Measurements from ENCODE around the gene TEC. TPM values are rescaled to one million over a fixed set of nuclear protein-coding genes. Genes with fewer than 3 reads are reported as not detected.
A peak's percentile ranks its signal among the peaks of the same experiment; 100 is the strongest.

Gene TEC
- total RNA-seq, 1 donor from 2014 or later = 1.6 TPM

- no peak for DNase-seq (ENCODE audit: low spot score in 2 of 2)
- FAIRE-seq = no peak
These were observed 872 bp upstream of the TEC start for GRCh38 chr4:48270523-48270897.

- FAIRE-seq (no peak), DNase-seq (ENCODE audit: low spot score in 2 of 2) (peak; percentile 77 to 92)
These were observed 354 bp upstream of the TEC start for GRCh38 chr4:48269861-48270522.

DNA sequence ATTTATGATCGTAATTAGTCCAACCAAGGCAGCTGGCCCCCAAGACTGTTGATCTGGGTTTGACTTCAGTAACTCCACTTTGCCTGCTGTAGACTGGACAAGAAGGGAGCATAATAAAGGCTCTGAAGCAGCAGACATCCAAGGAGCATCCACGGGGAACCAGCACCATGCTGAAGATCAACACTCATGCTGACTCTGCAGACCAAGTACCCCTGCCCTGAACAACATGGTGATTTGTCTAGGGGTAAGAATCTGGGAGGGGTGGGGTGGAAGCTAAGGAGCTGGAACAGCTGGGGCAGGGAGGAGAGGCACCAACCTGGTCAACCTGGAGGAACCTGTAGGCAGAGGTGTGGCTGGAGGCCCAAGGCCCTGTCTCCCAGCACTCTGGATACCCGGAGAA is 2.1 kb downstream of the TEC start:
- DNase-seq (ENCODE audit: low spot score in 2 of 2) (no peak), FAIRE-seq (no peak)

GRCh38 chr4:48266781-48267180 is 2.9 kb downstream of the TEC start:
- DNase-seq (ENCODE audit: low spot score in 2 of 2) = no peak
- no peak for FAIRE-seq

- DNase-seq (ENCODE audit: low spot score in 2 of 2) (no peak), FAIRE-seq (no peak)
These were observed 6.7 kb downstream of the TEC start for GRCh38 chr4:48262926-48263325.

GRCh38 chr4:48262484-48262883 is 7.2 kb downstream of the TEC start:
- no peak for DNase-seq (ENCODE audit: low spot score in 2 of 2)
- FAIRE-seq = no peak

DNA sequence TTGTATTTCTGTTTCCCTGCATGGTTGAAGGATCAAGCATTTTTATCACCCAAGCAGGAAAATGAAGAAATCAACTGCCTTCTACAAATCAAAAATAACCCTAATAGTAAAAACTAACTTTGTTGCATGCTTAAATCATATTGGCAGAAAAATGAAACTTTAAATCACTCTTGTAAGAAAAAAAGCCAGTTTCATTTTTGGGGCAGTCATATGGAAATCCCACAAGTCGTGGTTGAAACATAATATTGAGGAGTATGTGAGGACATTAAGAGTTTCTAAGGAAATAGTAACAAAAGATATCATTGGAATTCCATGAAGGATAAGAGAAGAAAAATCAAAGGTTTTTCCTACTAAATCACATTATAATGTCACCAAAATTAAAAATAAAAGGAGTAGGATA is 8.4 kb downstream of the TEC start:
- FAIRE-seq (no peak), DNase-seq (ENCODE audit: low spot score in 2 of 2) (no peak)

- DNase-seq (ENCODE audit: low spot score in 2 of 2) (no peak), FAIRE-seq (no peak)
These were observed 9.9 kb downstream of the TEC start for GRCh38 chr4:48259748-48260147.

GRCh38 chr4:48258845-48259397 is 10.7 kb downstream of the TEC start:
- FAIRE-seq = no peak
- DNase-seq (ENCODE audit: low spot score in 2 of 2) = no peak

DNA sequence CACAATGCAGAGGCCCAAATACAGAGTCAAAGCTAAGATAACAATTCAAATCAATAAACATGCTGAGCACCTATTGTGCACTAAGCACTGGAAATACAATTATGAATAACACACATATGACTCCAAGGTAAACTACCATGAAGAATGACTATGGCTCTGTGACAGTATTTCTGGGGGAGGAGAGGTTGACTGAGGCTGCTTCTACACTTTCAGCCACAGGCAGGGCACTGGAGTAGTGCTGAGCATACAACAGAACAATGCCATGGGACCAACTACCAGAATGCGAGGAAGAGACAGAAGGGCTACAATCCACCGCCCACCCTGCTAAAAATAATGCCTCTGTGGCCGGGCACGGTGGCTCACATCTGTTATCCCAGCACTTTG is 13.7 kb downstream of the TEC start:
- no peak for DNase-seq (ENCODE audit: low spot score in 2 of 2)
- FAIRE-seq = no peak

DNA sequence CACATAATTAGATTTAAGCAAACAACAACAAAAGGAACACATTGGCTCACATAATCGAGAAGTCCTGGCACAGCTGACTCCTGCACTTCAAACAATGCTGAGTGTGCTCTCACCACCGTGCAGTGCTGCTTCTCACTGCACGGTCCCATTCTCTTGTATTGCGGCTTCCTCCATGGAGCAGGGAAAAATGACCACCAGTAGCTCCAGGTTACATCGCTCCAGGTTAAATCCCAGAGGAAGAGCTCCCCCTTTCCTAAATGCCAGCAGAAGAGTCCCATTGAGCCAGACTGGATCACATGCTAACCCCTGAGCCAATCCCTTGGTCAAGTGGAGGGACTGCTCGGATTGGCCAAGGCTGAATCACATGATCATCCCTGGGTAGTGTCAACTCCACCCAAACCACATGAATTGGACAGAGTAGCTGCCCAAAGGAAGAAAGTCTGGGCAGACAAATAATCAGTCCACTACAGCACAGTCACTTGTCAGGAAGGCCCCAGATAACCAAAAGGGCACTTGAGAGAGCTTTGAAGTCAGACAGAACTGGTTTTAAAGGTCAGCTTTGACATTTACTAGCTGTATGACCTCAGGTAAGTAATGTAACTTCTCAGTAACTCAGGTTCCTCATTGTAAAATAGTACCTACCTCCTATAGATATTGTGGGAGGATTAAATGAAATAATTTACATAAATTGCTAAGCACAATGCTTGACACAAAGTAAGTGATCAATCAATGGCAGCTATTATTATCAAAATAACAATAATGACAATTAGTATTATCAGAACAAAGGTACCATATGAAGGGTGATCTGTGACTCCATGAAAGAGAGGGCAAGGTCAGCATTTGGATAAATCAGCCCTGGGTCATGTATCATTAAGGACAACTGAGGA is 14.3 kb downstream of the TEC start:
- no peak for DNase-seq (ENCODE audit: low spot score in 2 of 2)
- no peak for FAIRE-seq

- FAIRE-seq (no peak), DNase-seq (ENCODE audit: low spot score in 2 of 2) (no peak)
These were observed 15.1 kb downstream of the TEC start for GRCh38 chr4:48254381-48255071.

- DNase-seq (ENCODE audit: low spot score in 2 of 2) (no peak), FAIRE-seq (no peak)
These were observed 17.3 kb downstream of the TEC start for GRCh38 chr4:48252313-48252712.

DNA sequence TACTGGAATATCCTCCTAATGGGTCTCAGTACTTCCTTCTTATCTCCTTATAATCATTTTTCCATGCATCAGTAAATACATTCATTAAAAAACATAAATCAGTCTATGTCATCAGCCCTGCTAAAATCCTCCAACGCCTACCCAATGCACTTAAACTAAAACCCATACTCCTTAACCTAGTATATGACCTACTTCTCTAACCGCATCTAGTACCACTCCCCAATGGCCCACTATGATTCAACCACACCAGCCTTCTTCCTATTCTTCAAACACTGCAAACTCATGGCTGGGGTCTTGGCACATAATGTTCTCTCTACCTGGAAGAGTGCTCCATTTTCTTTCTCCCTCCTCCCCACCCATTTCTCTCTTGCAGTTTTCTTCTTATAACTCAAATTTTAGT is 18.7 kb downstream of the TEC start:
- FAIRE-seq (no peak), DNase-seq (ENCODE audit: low spot score in 2 of 2) (no peak)

- FAIRE-seq = no peak
These were observed 19.3 kb downstream of the TEC start for GRCh38 chr4:48250343-48250742.

GRCh38 chr4:48249378-48249777 is 20.3 kb downstream of the TEC start:
- no peak for FAIRE-seq

More at GRCh38 chr4:48250343-48250742, 19.3 kb downstream of the TEC start:
- no peak for DNase-seq (ENCODE audit: low spot score in 2 of 2)

DNA sequence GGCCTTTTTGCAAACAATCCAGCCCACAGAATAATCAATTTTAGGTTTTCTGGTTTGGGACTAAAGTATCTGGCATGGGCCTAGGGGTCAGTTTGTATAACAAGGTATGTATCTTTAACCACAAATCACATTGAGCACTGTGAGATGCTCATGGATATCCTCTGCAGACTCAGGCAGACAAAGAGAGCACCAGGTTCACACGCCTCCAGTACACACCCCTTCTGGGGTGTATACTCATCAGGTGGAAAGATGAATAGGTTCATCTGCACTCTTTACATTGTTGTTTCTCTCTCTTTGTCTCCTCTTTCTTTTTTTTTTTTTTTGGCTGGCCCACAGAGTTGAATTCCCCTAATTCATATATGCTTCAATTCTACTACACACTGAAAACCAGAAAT is 21.1 kb downstream of the TEC start:
- no peak for DNase-seq (ENCODE audit: low spot score in 2 of 2)
- FAIRE-seq = no peak

More at GRCh38 chr4:48249378-48249777, 20.3 kb downstream of the TEC start:
- no peak for DNase-seq (ENCODE audit: low spot score in 2 of 2)

- no peak for DNase-seq (ENCODE audit: low spot score in 2 of 2)
- no peak for FAIRE-seq
These were observed 21.6 kb downstream of the TEC start for GRCh38 chr4:48247878-48248558.

DNA sequence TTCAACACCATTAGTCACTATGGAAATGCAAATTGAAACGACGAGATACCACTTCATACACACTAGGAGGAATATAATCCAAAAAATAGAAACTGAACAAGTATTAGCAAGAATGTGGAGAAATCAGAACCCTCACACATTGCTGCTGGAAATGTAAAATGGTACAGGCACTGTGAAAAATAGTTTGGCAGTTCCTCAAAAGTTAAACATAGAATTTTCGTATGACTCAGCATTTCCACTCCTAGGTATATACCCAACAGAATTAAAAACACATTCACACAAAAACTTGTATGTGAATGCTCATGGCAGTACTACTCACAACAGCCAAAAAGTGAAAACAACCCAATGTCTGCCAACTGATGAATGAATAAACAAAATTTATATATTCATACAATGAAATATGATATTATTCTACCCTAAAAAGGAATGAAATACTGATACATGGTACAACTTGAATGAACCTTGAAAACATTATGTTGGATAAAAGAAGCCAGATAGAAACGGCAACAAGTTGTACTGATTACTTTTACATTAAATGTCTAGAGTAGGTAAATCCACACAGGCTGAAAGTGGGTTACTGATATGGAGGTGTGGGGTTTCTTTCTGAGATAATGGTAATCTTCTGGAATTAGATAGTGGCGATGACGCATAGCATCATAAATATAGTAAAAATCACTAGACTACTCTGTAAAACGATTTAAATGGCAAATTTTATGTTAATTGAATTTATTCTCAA is 22.3 kb downstream of the TEC start:
- no peak for DNase-seq (ENCODE audit: low spot score in 2 of 2)
- FAIRE-seq = no peak

- no peak for DNase-seq (ENCODE audit: low spot score in 2 of 2)
- FAIRE-seq = no peak
These were observed 25.0 kb downstream of the TEC start for GRCh38 chr4:48244665-48245064.
